Stimulated activated CD8-positive, alpha-beta memory T cell treated with anti-CD3 and anti-CD28 coated beads, Interleukin-12 subunit alpha, Interleukin-12 subunit beta, amount 100 ng/mL, for 24 hours (primary cell): ENCODE results near the gene ATP1A3.

Source experiments
- DNase-seq: peaks from one replicate; pipeline ENCODE4 v3.0.0-alpha.2; 2020; ENCODE audit errors: extremely low read depth

Gene ATP1A3

DNA sequence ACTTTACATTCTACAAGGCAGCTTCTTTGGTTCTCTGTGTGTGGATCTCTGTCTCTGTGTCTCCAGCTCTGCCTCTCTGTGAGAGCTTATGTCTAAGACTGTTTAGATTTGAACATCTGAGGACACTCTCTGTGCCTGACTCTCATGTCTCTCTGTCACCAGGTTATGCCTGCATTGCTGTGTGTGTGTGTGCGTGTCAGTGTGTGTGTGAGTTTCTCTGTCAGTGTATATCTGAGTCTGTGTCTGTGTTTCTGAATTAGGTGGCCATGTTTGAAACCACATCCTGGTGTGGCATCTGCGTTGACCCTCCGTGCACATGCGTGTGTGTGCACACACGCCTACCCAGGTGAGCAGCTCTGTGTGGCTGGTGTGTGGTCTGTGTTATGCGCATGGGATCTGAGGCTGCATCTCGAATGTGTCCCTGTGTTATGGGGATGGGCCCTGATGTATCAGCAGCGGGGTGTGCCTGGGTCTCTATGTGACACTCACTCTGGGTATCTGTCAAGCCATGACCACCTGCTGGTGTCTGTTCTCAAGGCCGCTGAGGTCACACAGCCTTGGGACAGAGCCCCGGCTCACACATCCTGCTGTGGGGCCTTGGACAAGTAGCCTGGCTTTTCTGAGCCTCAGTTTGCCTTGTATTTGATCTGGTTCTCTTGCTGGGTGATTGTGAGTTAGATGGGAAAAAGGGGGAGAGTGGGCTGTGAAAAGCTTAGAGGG lies 6.7 kb downstream of the ATP1A3 start:
- DNase-seq: no peak

- DNase-seq: no peak
These were observed 9.1 kb downstream of the ATP1A3 start for GRCh38 chr19:41984961-41985360.

DNA sequence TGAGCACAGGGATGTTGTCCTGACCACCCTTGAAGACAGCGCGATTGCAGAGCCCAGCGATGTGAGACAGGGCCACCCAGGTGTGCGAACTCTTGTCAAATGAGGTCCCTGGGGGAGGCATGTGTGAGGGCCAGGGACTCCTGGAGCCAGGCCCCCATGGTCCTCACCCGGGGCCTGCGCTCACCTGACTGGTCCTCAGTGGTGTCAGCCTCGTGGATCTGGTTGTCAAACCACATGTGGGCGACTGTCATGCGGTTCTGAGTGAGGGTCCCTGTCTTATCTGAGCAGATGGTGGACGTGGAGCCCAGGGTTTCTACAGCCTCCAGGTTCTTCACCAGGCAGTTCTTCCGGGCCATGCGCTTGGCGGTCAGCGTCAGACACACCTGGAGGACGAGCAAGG lies 12.3 kb downstream of the ATP1A3 start:
- no peak for DNase-seq

DNA sequence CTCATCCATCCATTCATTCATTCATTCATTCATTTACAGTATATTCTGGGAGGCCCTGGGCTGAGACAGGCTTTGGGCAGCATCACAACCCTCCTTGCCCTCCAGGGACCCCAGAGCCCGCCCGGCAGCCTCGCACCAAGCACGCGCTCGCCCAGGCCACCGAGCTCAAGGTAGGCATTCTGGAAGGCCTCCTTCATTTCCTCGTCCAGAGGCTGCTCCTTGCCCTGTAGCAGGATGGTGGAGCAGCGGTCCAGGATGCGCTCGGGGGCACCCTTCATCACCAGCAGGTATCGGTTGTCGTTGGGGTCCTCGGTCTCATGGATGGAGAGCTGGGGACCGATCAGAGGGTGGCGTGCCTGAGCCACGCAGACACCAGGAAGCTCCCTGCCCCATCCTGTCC lies 15.6 kb downstream of the ATP1A3 start:
- DNase-seq: no peak

DNA sequence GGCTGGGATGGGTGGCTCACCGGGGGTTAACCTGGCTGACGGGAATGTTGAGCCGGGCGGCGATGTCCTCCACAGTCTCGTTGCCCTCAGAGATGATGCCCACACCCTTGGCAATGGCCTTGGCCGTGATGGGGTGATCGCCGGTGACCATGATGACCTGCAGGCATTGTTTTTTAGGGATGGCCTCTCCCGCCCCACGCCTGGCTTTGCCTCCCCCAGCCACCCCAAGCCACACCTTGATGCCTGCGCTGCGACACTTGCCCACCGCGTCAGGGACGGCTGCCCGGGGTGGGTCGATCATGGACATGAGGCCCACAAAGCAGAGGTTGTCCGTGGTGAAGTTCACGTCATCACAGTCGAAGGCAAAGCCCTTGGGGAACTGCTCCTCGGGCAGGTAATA lies 16.1 kb downstream of the ATP1A3 start:
- no peak for DNase-seq

GRCh38 chr19:41974652-41975051 lies 19.4 kb downstream of the ATP1A3 start:
- no peak for DNase-seq

DNA sequence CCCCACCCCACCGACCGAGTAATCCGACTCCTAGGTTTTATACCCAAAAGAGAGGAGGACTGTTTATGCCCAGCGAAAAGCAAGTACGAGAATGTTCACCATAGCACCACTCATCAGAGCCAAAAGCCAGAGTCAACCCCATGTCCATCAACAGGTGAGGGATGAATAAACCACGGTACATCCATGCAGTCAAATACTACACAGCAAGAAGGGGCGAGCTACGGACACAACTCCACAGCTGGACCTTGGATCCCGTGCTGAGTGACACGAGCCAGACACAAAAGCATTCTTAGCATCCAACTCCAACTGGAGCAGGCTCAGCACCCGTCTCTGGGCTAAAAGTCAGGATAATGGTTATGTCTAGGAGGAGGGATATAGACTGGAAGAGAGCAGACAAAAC lies 22.7 kb downstream of the ATP1A3 start:
- DNase-seq: no peak

GRCh38 chr19:41969772-41970458 lies 24.1 kb downstream of the ATP1A3 start:
- DNase-seq: no peak

GRCh38 chr19:41968751-41969595 lies 25.1 kb downstream of the ATP1A3 start:
- no peak for DNase-seq

GRCh38 chr19:41967054-41967783 lies 26.8 kb downstream of the ATP1A3 start:
- DNase-seq: no peak

DNA sequence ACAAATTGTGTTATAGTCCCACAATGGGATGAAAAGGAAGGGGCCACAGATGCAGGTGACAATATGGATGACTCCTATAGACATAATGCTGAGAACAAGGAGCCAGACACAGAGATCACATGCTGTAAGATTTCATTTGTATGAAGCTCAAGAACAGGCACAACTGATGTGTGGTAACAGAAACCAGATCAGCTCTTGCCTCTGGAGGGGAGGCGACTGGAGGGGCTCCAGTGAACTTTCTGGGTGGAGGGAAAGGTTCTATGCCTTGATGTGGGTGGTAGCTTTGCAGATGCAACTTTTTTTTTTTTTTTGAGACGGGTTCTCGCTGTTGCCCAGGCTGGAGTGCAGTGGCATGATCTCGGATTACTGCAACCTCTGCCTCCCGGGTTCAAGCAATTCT lies 28.9 kb downstream of the ATP1A3 start:
- DNase-seq: no peak

DNA sequence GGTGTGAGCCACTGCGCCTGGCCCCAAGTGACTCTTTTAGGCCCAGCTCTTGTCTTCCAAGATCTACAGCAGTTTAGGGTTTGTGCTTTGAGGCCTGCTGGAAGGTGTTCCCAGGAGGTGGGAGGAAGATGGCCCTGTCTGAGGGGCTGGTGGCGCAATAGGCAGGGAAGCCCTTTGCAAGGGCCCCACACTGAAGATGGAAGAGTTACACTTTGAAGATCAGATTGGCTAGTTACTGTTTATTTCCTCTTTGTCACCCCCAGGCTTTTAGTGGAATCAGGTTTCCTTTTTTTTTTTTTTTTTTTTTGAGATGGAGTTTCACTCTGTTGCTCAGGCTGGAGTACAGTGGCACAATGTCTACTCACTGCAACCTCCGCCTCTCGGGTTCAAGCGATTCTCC lies 33.1 kb downstream of the ATP1A3 start:
- DNase-seq: no peak

DNA sequence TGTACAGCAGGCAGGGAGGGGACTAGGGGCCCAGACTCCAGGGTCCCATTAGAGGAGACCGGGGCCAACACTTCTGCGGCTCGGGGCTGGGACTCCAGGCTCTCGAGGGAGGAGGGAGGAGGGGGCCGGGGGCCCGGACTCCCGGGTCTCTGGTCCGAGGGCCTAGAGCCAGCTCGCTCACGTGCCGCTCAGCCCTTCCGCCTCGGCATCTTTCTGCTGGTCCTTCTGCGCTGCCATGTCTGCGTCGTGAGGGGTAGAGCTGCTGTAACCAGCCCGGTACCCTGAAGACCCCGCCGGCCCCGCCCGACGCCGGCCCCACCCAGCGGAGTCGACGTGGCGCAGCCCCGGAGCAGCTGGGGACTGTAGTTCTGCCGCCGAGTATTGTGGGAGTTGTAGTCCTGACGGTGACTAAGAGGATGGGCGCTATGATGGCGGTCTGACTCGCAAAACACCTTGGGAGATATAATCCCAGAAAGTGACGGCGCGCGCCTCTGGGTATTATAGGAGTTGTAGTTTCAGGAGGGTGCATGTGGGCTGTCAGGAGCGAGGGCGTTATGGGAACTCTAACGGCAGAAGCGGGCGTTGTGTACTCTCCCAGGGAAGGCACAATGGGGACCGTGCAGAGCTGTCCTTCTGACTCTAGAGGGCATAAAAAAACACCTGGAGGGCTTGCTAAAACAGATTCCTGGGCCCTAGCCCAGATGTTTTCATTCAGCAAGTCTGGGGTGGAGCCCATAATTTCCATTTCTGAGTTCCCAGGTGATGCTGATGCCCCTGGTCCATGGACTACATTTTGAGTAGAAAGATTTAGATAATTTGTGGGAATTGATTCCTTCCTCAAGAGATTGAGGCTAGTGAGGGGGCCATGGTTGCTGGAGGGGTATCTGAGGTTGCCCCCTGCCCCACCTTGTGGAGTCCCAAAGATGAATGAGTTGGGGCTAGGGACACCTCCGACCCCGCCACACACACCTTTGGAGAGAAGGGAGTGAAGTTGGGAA lies 34.7 kb downstream of the ATP1A3 start, which contains the start of gene RABAC1:
RABAC1 (minus strand) TSS at position 266 of the 998 bp plus-strand sequence; CDS start at position 237, 29 bp downstream.
- DNase-seq: peak; percentile 79

GRCh38 chr19:41958367-41959055 lies 35.5 kb downstream of the ATP1A3 start:
- peak; percentile 59 for DNase-seq

DNA sequence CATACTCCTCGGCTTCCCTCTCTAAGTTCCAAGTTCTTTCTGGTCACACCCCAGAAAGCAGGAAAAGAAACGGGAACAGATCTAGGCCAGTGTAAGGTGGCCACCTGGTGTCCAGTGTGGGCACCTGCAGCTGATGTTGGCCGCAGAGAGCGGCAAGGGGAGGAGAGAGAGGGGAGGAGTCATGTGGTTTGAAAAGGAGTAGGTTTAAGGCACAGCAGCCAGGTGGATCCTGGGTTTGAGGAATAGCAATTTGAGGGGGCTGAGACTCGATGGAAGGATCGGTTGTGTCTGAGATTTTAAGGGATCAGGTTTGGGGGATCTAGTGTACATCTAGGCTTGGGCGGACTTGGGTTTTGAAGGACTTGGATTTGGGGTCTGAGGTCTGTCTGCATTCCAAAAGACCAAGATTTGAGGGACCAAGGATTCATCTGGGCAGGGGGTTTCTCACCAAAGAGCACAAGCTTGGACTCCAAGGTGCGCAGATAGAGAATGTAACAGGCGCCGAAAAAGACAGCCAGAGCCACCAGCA lies 36.1 kb downstream of the ATP1A3 start:
- DNase-seq: no peak

- no peak for DNase-seq
These were observed 36.7 kb downstream of the ATP1A3 start for GRCh38 chr19:41957161-41957837.

DNA sequence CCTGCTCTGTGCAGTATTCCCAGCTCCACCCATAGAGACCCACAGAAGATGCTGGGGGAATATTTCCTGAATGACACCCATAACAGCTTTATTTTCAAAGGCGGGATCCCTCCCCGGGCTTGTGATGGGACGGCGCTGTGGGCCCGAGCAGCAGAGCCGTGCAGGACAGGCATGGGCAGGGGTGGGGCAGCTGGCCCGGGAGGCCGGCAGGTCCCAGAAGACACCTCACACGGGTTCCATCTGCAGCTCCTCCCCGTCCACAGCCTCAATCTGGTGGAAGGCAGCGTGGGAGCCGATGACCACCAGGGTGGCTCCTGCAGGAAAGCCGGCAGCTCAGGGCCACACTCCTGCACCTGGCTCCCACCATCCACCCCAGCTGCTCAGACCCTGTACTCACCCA lies 37.4 kb downstream of the ATP1A3 start:
- DNase-seq: no peak

DNA sequence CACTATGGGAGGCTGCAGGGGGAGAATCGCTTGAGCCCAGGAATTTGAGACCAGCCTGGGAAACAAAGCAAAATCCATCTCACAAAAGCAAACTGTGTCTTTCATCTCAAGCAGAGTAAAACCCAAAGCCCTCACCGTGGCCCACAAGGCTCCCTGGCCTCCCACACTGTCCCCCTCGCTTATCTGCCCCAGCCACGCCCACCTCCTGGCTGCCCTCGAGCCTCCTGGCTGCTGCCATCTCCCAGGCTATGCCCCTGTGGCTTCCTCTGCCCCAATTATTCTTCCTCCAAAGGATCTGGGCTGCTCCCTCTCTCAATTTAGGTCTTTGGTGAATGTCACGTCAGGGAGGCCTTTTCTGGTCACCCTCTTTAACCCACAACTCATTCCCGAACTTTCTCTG lies 38.5 kb downstream of the ATP1A3 start:
- no peak for DNase-seq

DNA sequence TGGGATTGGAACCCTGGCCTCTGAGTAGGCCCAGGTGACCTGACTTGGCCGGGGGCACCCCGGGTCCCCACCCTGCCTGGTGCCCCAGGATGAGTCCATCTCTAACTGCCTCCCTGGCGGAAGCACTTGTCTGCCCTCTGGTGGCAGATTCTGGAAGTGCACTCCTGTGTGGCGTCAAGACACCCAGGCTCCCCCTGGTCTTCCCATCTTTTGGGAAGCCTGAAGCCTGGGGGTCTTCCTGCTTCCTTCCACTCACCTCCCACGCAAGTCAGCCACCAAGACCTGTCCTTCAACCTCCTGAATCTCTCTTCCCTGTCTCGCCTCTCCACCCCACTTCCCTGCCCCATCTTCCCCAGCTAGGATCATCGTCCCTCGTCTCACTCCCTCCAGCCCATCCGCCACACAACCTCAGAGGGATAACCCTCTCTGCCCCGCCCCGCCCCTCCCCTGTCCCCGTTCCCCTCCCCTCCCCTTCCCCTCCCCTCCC lies 42.3 kb downstream of the ATP1A3 start:
- peak; percentile 63 for DNase-seq
